OCI-M2 (cell line): ENCODE data around the gene AKAIN1.

ENCODE experiments used
- DNase-seq: peaks from one replicate; lab custom pipeline; 2025; ENCODE audit not compliant: unreplicated experiment; lab: John Stamatoyannopoulos, UW

AKAIN1 gene

GRCh38 chr18:5097116-5097703 is 99.8 kb downstream of the AKAIN1 start:
- DNase-seq = no peak

GRCh38 chr18:5095239-5095638 is 101.8 kb downstream of the AKAIN1 start:
- DNase-seq = no peak

- DNase-seq = no peak
Observed at GRCh38 chr18:5093902-5094301, 103.2 kb downstream of the AKAIN1 start.
